Hepatocyte (in vitro differentiated cells): ENCODE results near the gene GRIN3B.

Experiments used
- CTCF ChIP-seq: fragments of 200-600 bp; sonication (generic); IDR thresholded peaks from 2 replicates; pipeline ENCODE4 v1.5.1; 2016; ENCODE audit warnings: antibody characterized with exemption, mild to moderate bottlenecking; ENCODE audit not compliant: poor library complexity
- EZH2 ChIP-seq: fragments of 200-600 bp; sonication (generic); IDR thresholded peaks from 2 replicates; pipeline ENCODE4 v1.6.1; 2016; ENCODE audit warnings: antibody characterized with exemption, mild to moderate bottlenecking, borderline replicate concordance

DNA sequence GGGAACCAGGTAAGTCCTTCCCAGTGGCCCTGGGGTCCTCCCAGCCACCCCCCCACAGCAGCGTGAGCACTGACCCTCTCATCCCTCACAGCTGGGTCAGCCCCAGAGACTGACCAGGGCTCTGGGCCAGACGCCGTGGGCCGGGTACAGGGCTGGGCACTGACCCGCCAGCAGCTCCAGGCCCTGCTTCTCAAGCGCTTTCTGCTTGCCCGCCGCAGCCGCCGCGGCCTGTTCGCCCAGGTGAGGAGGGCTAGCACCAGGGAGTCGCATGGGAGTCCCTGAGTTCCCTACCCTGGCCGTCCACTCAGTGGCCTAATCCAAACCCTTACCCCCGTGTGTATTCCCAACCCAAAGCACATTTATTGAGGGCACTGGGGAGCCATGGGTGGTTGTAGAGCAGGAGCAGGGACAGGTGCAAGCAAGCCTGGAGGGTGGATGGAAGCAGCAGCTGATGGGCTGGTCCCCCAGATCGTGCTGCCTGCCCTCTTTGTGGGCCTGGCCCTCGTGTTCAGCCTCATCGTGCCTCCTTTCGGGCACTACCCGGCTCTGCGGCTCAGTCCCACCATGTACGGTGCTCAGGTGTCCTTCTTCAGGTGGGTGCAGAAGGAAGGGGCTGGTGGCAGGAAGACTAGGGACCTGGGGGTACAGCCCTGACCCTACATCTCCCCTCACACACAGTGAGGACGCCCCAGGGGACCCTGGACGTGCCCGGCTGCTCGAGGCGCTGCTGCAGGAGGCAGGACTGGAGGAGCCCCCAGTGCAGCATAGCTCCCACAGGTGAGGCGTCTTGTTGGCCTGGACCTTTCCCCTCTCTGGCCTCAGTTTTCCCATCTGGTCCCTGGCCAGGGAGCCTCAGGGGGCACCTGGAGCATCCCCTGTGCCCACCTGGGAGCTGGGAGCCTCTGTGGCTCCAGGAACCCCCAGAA lies 54.1 kb downstream of the GRIN3B start:
- TF ChIP-seq CTCF (no peak), EZH2 (no peak)
